Natural killer cell (primary cell): ENCODE measurements around the gene HK2. TPM values are rescaled to one million over a fixed set of nuclear protein-coding genes. Genes with fewer than 3 reads are reported as not detected.
"Not testable (repeated sequence)": the region's sequence is repeated elsewhere in the genome, so short reads cannot be mapped to it uniquely, and the experiment has no call there.

Source experiments
- ATAC-seq, 3 donors: fragments of 150-1000 bp in 2 of 3; fragments of 200-7000 bp in 1 of 3; cut with Tn5 transposase; 1 replicate in 1 of 3; 2 replicates in 2 of 3; pipeline ENCODE4 v1.10.0; 2021; ENCODE audit warnings: mild to moderate bottlenecking in 2 of 3, moderate library complexity in 2 of 3
- DNase-seq, 2 donors: peaks; one replicate each; pipeline versions ENCODE4 v3.0.0 to v3.0.0-alpha.2; 2013 to 2021; ENCODE audit warnings: mixed read lengths in 1 of 2
- H3K27ac ChIP-seq: one replicate; pipeline ENCODE4 v1.5.1; 2013; ENCODE audit warnings: mild to moderate bottlenecking, low read length
- H3K27me3 ChIP-seq: one replicate; pipeline ENCODE4 v1.6.1; 2013; ENCODE audit warnings: low read length; ENCODE audit not compliant: control insufficient read depth, insufficient read depth
- H3K36me3 ChIP-seq: one replicate; pipeline ENCODE4 v1.6.1; 2013; ENCODE audit warnings: low read length; ENCODE audit not compliant: control insufficient read depth, insufficient read depth
- H3K4me1 ChIP-seq: one replicate; pipeline ENCODE4 v1.6.1; 2013; ENCODE audit warnings: low read length; ENCODE audit not compliant: control insufficient read depth, insufficient read depth
- H3K4me3 ChIP-seq: one replicate; pipeline ENCODE4 v1.5.1; 2013; ENCODE audit warnings: low read length
- H3K9me3 ChIP-seq: one replicate; pipeline ENCODE4 v1.6.1; 2013; ENCODE audit warnings: low read length; ENCODE audit not compliant: control insufficient read depth, insufficient read depth
- H3K27ac Mint-ChIP-seq, 2 donors: one replicate each; pipeline ENCODE4 v1.8.0; 2022; ENCODE audit warnings: mild to moderate bottlenecking in 2 of 2, mixed read lengths in 2 of 2, moderate library complexity in 1 of 2
- H3K27me3 Mint-ChIP-seq, 2 donors: one replicate each; pipeline ENCODE4 v1.8.0; 2022; ENCODE audit warnings: low read depth in 2 of 2, mixed read lengths in 2 of 2
- H3K36me3 Mint-ChIP-seq: one replicate; pipeline ENCODE4 v1.8.0; 2022; ENCODE audit warnings: mixed read lengths
- H3K4me1 Mint-ChIP-seq, 2 donors: one replicate each; pipeline ENCODE4 v1.8.0; 2022; ENCODE audit warnings: mixed read lengths in 2 of 2
- H3K4me3 Mint-ChIP-seq: one replicate; pipeline ENCODE4 v1.8.0; 2022; ENCODE audit warnings: mild to moderate bottlenecking, moderate library complexity, mixed read lengths
- H3K9me3 Mint-ChIP-seq, 2 donors: one replicate each; pipeline ENCODE4 v1.8.0; 2022; ENCODE audit warnings: mixed read lengths in 2 of 2
- WGBS: methylation state at CpG from one replicate; pipeline ENCODE4 v1.1.7; 2013; ENCODE audit warnings: missing lambda C conversion rate; ENCODE audit not compliant: insufficient coverage; 5-methylcytosine and 5-hydroxymethylcytosine counted together
- intact Hi-C: fragments of 100-400 bp; cut with micrococcal nuclease; formaldehyde crosslinking; loops from one replicate; pipeline ENCODE4 v1.14.2; 2022
- total RNA-seq, 4 donors: library from RNA; stranded (reverse); fragments of 120-200 nt in 1 of 4; gene quantifications; one replicate each; pipeline versions ENCODE4 v1.2.3 to v1.2.4, GENCODE V29; 2013 to 2022
- TF ChIP-seq, protein P1 (sequence below): fragments of 200-600 bp; IDR thresholded peaks from one replicate; pipeline ENCODE4 v1.8.0; 2022; ENCODE audit warnings: antibody characterized with exemption

Gene HK2
- total RNA-seq, 3 donors from 2014 or later (not counting 1 experiment from before 2014, with no cell fraction given), result 1.6 to 9.4 (median 3.5) TPM

DNA sequence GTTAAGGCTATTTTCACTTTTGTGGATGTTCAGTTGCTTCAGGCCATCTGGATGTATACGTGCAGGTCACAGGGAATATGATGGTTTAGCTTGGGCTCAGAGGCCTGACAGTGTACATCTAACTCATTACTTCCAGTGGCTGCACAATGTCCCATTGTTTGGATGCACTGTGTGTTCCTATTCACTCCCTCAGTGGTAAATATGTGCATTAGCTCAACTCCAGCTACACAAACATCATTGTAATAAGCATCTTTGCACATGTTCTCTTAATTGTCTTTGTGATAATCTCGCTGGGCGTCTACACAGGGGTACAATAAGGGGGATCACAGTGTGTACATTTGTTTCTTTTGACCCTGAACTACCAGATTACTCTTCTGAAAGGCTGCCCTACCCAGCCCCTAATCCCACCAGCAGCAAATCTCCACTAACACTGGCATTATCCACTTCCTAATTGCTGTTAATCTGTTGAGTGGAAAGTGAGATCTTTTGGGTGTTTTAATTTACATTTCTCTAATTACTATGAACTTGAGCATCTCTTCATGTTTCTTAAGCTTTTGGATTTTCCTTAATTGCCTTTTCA, 68.4 kb downstream of the HK2 start:
- TF ChIP-seq, protein P1, sequence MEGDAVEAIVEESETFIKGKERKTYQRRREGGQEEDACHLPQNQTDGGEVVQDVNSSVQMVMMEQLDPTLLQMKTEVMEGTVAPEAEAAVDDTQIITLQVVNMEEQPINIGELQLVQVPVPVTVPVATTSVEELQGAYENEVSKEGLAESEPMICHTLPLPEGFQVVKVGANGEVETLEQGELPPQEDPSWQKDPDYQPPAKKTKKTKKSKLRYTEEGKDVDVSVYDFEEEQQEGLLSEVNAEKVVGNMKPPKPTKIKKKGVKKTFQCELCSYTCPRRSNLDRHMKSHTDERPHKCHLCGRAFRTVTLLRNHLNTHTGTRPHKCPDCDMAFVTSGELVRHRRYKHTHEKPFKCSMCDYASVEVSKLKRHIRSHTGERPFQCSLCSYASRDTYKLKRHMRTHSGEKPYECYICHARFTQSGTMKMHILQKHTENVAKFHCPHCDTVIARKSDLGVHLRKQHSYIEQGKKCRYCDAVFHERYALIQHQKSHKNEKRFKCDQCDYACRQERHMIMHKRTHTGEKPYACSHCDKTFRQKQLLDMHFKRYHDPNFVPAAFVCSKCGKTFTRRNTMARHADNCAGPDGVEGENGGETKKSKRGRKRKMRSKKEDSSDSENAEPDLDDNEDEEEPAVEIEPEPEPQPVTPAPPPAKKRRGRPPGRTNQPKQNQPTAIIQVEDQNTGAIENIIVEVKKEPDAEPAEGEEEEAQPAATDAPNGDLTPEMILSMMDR, result no peak
- ATAC-seq, result no peak
- Mint-ChIP-seq H3K27ac (no peak overlapping the region), H3K9me3 (no peaks in the 10 kb centered on the region), H3K36me3 (no peaks in the 10 kb centered on the region), H3K4me1 (no peaks in the 10 kb centered on the region), H3K27me3 (peaks cover 4 to 8% of the 10 kb centered on the region in 2 donors), H3K4me3 (no peak overlapping the region)
- H3K4me3 ChIP-seq, result no peak overlapping the region
- H3K9me3 ChIP-seq, result no peaks in the 10 kb centered on the region
- no peaks in the 10 kb centered on the region for H3K36me3 ChIP-seq
- no peaks in the 10 kb centered on the region for H3K27me3 ChIP-seq
- DNase-seq, result no peak
- H3K4me1 ChIP-seq, result no peaks in the 10 kb centered on the region
- no peak overlapping the region for H3K27ac ChIP-seq
- WGBS, result 93% methylated on average over 3 of the region's 3 CpGs
- intact Hi-C loops, result no loop called here

DNA sequence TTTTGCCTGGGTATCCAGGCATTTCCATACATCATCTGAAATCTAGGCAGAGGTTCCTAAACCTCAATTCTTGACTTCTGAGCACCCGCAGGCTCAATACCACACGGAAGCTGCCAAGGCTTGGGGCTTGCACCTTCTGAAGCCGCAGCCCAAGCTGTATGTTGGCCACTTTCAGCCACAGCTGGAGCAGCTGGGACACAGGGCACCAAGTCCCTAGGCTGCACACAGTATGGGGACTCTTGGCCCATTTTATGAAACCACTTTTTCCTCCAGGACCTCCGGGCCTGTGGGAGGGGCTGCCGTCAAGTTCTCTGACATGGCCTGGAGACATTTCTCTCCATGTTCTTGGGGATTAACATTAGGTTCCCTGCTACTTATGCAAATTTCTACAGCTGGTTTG, 72.5 kb downstream of the HK2 start:
- Mint-ChIP-seq H3K27ac (no peak overlapping the region), H3K4me1 (no peaks in the 10 kb centered on the region), H3K9me3 (no peaks in the 10 kb centered on the region), H3K4me3 (no peak overlapping the region), H3K27me3 (peaks cover 23 to 27% of the 10 kb centered on the region in 2 donors), H3K36me3 (no peaks in the 10 kb centered on the region)
- no peaks in the 10 kb centered on the region for H3K4me1 ChIP-seq
- no peaks in the 10 kb centered on the region for H3K36me3 ChIP-seq
- ATAC-seq (no peak), DNase-seq (no peak)
- intact Hi-C loops, result no loop called here
- H3K27ac ChIP-seq, result no peak overlapping the region
- WGBS, result 93% methylated on average over 5 of the region's 5 CpGs
- TF ChIP-seq, protein P1, result no peak
- peaks cover 8% of the 10 kb centered on the region for H3K27me3 ChIP-seq
- H3K4me3 ChIP-seq, result no peak overlapping the region
- no peaks in the 10 kb centered on the region for H3K9me3 ChIP-seq

DNA sequence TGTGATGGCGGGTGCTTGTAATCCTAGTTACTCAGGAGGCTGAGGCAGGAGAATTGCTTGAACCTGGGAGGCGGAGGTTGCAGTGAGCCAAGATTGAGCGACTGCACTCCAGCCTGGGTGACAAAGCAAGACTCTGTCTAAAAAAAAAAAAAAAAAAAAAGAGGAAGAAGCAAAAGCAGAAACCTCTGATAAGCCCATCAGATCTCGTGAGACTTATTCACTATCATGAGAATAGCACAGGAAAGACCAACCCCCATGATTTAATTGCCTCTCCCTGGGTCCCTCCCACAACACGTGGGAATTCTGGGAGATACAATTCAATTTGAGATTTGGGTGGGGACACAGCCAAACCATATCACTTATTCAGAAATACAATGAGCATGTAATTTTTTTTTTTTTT, 73.6 kb downstream of the HK2 start:
- H3K27me3 Mint-ChIP-seq, result peaks cover 27 to 30% of the 10 kb centered on the region in 2 donors
- H3K36me3 Mint-ChIP-seq, H3K27ac ChIP-seq, intact Hi-C loops, H3K9me3 ChIP-seq, H3K27ac Mint-ChIP-seq, H3K27me3 ChIP-seq, DNase-seq, H3K9me3 Mint-ChIP-seq, H3K4me1 Mint-ChIP-seq, H3K4me3 ChIP-seq, H3K4me1 ChIP-seq, H3K4me3 Mint-ChIP-seq, H3K36me3 ChIP-seq, ATAC-seq: not testable (repeated sequence)
- WGBS, result 88% methylated on average over 3 of the region's 5 CpGs

DNA sequence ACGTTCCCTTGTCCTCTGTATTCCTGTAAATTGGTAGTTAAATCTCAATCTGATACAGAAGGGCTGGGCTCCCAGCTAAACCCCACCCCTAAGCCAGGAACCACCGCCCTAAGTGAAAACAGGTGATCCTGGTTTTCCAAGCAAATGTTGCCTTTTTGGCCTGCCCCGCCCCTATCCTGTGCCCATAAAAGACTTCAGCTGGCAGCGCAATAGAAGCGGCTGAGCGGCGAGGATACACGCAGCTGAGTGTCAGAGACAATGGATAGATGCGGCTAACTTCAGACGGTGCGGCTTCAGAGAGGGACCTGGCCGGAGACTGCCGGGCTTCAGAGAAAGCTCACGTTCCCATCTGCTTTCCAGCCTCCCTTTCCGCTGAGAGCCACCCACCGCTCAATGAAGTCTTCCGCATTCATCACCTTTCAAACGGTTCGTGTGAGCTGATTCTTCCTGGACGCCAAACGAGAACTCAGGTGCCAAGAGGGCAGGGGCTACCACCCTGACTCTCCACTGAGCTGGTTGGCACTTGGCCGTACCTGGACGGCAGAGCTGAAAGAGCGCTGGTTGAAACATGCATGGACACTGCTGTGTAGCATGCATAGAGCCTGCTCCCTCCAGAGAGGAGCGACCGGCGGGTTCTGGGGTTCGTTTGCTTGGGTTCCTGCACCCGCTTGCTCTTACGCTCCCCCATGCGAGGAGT, 75.0 kb downstream of the HK2 start:
- WGBS, result 47% methylated on average over 30 of the region's 31 CpGs
- Mint-ChIP-seq H3K36me3 (no peaks in the 10 kb centered on the region), H3K4me3 (no peak overlapping the region), H3K9me3 (no peaks in the 10 kb centered on the region), H3K27me3 (peaks cover 38 to 40% of the 10 kb centered on the region in 2 donors), H3K27ac (no peak overlapping the region), H3K4me1 (peaks cover 0 to 1% of the 10 kb centered on the region in 2 donors)
- ATAC-seq (peak in 1 of 3 donors; percentile 35), DNase-seq (no peak)
- no peaks in the 10 kb centered on the region for H3K9me3 ChIP-seq
- TF ChIP-seq, protein P1, result no peak
- peaks cover 8% of the 10 kb centered on the region for H3K27me3 ChIP-seq
- no peaks in the 10 kb centered on the region for H3K36me3 ChIP-seq
- H3K4me3 ChIP-seq, result no peak overlapping the region
- H3K27ac ChIP-seq, result no peak overlapping the region
- intact Hi-C loops, result no loop called here
- H3K4me1 ChIP-seq, result no peaks in the 10 kb centered on the region
